Measurements from ENCODE around the gene UBE2V1.

UBE2V1 gene

GRCh38 chr20:50043573-50044352 lies 69.2 kb downstream of the UBE2V1 start:
- DNase-seq, result no peak
- no peak overlapping the region for H3K9ac ChIP-seq (ENCODE audit: low read length)
- no peaks in the 10 kb centered on the region for H3F3A ChIP-seq (ENCODE audit: insufficient read depth, low read length)
- peaks cover 2% of the 10 kb centered on the region; the same call in 1 of the 2 replicates for H3K4me1 ChIP-seq (ENCODE audit: low read length)
- no peak for TF ChIP-seq CTCF (IDR thresholded peaks at IDR 0.05; ENCODE audit: low read length)
- TF ChIP-seq EZH2 (optimal IDR thresholded peaks at IDR 0.05; ENCODE audit: low read depth, low read length), result no peak
- no peak for TF ChIP-seq EZH2phosphoT487 (IDR thresholded peaks at IDR 0.05; ENCODE audit: low read length)
- no peaks in the 10 kb centered on the region for H3K9me2 ChIP-seq (replicated peaks; ENCODE audit: insufficient read depth, low read length)
- no peaks in the 10 kb centered on the region for H3K36me3 ChIP-seq (replicated peaks; ENCODE audit: insufficient read depth, low read length)
- no peaks in the 10 kb centered on the region for H4K20me1 ChIP-seq (ENCODE audit: insufficient read depth, low read length)
- H3K27ac ChIP-seq (ENCODE audit: low read length), result no peak overlapping the region
- H2AFZ ChIP-seq (ENCODE audit: low read length), result no peak overlapping the region
- no peaks in the 10 kb centered on the region for H3K27me3 ChIP-seq (replicated peaks; ENCODE audit: insufficient read depth, low read length)
- H3K4me2 ChIP-seq (ENCODE audit: low read depth, low read length), result no peak overlapping the region
- H3K79me2 ChIP-seq (ENCODE audit: low read length), result no peaks in the 10 kb centered on the region
- H3K4me3 ChIP-seq (ENCODE audit: low read length), result no peak overlapping the region
- no peaks in the 10 kb centered on the region for H3K9me3 ChIP-seq (replicated peaks; ENCODE audit: insufficient read depth, low read length)

- Histone ChIP-seq H3K36me3 (replicated peaks; ENCODE audit: insufficient read depth, low read length) (no peaks in the 10 kb centered on the region), H3K79me2 (ENCODE audit: low read length) (no peaks in the 10 kb centered on the region), H4K20me1 (ENCODE audit: insufficient read depth, low read length) (no peaks in the 10 kb centered on the region), H3K27me3 (replicated peaks; ENCODE audit: insufficient read depth, low read length) (no peaks in the 10 kb centered on the region), H3K9ac (ENCODE audit: low read length) (no peak overlapping the region), H3K27ac (ENCODE audit: low read length) (no peak overlapping the region), H3K9me3 (replicated peaks; ENCODE audit: insufficient read depth, low read length) (no peaks in the 10 kb centered on the region), H3K4me1 (ENCODE audit: low read length) (no peaks in the 10 kb centered on the region), H3F3A (ENCODE audit: insufficient read depth, low read length) (no peaks in the 10 kb centered on the region), H3K4me3 (ENCODE audit: low read length) (no peak overlapping the region), H2AFZ (ENCODE audit: low read length) (no peak overlapping the region), H3K4me2 (ENCODE audit: low read depth, low read length) (no peak overlapping the region), H3K9me2 (replicated peaks; ENCODE audit: insufficient read depth, low read length) (no peaks in the 10 kb centered on the region)
- no peak for DNase-seq
- no peak for TF ChIP-seq EZH2 (optimal IDR thresholded peaks at IDR 0.05; ENCODE audit: low read depth, low read length)
Observed at GRCh38 chr20:50042370-50043313, 70.3 kb downstream of the UBE2V1 start.

- Histone ChIP-seq H3K4me2 (ENCODE audit: low read depth, low read length) (peak overlapping the region; percentile 41; the same call in 1 of the 2 replicates), H3K9me2 (replicated peaks; ENCODE audit: insufficient read depth, low read length) (no peaks in the 10 kb centered on the region), H3K9me3 (replicated peaks; ENCODE audit: insufficient read depth, low read length) (no peaks in the 10 kb centered on the region), H3K4me1 (ENCODE audit: low read length) (no peaks in the 10 kb centered on the region), H3K4me3 (ENCODE audit: low read length) (peak overlapping the region; percentile 25; the same call in 1 of the 2 replicates), H2AFZ (ENCODE audit: low read length) (peak overlapping the region; percentile 56; the same call in 1 of the 2 replicates), H3K79me2 (ENCODE audit: low read length) (no peaks in the 10 kb centered on the region), H4K20me1 (ENCODE audit: insufficient read depth, low read length) (no peaks in the 10 kb centered on the region), H3K27me3 (replicated peaks; ENCODE audit: insufficient read depth, low read length) (no peaks in the 10 kb centered on the region), H3F3A (ENCODE audit: insufficient read depth, low read length) (no peaks in the 10 kb centered on the region), H3K27ac (ENCODE audit: low read length) (peak overlapping the region; percentile 74; the same call in 1 of the 2 replicates), H3K9ac (ENCODE audit: low read length) (peak overlapping the region; percentile 51), H3K36me3 (replicated peaks; ENCODE audit: insufficient read depth, low read length) (no peaks in the 10 kb centered on the region)
- DNase-seq, result peak; percentile 15
- TF ChIP-seq EZH2 (optimal IDR thresholded peaks at IDR 0.05; ENCODE audit: low read depth, low read length) (no peak), EZH2phosphoT487 (IDR thresholded peaks at IDR 0.05; ENCODE audit: low read length) (no peak), CTCF (IDR thresholded peaks at IDR 0.05; ENCODE audit: low read length) (no peak)
Observed at GRCh38 chr20:50041246-50041873, 71.6 kb downstream of the UBE2V1 start.
